HG03280 (cell line): ENCODE data around the gene PRTG.
"Not testable (repeated sequence)": the region's sequence is repeated elsewhere in the genome, so short reads cannot be mapped to it uniquely, and the experiment has no call there.

Source experiments
- ATAC-seq: cut with Tn5 transposase; IDR thresholded peaks from one replicate; pipeline ENCODE4 v1.9.1; 2021; ENCODE audit warnings: mild to moderate bottlenecking, moderate library complexity; ENCODE audit not compliant: unreplicated experiment

The PRTG gene

GRCh38 chr15:55742927-55743728, at the start of gene PRTG:
PRTG (minus strand) TSS chr15:55743152; CDS start chr15:55742931, 221 bp downstream.
- no peak for ATAC-seq

GRCh38 chr15:55791551-55792400, 48.8 kb upstream of the PRTG start:
- no peak for ATAC-seq

- no peak for ATAC-seq
Measured at GRCh38 chr15:55789066-55789660, 46.2 kb upstream of the PRTG start.

GRCh38 chr15:55786341-55786740, 43.4 kb upstream of the PRTG start:
- no peak for ATAC-seq

GRCh38 chr15:55785593-55785992, 42.6 kb upstream of the PRTG start:
- ATAC-seq = not testable (repeated sequence)

GRCh38 chr15:55784286-55784685, 41.3 kb upstream of the PRTG start:
- no peak for ATAC-seq

- ATAC-seq = no peak
Measured at GRCh38 chr15:55782901-55783300, 39.9 kb upstream of the PRTG start.

GRCh38 chr15:55780292-55780691, 37.3 kb upstream of the PRTG start:
- no peak for ATAC-seq

GRCh38 chr15:55778932-55779331, 36.0 kb upstream of the PRTG start:
- ATAC-seq = no peak

GRCh38 chr15:55775316-55775715, 32.4 kb upstream of the PRTG start:
- ATAC-seq = no peak

GRCh38 chr15:55774113-55774970, 31.4 kb upstream of the PRTG start:
- ATAC-seq = peak; percentile 65

GRCh38 chr15:55770806-55771205, 27.9 kb upstream of the PRTG start:
- ATAC-seq = no peak

GRCh38 chr15:55770261-55770660, 27.3 kb upstream of the PRTG start:
- no peak for ATAC-seq

GRCh38 chr15:55768670-55769185, 25.8 kb upstream of the PRTG start:
- no peak for ATAC-seq

GRCh38 chr15:55766676-55767075, 23.7 kb upstream of the PRTG start:
- ATAC-seq = no peak

GRCh38 chr15:55764398-55764797, 21.4 kb upstream of the PRTG start:
- ATAC-seq = no peak

GRCh38 chr15:55758580-55758986, 15.6 kb upstream of the PRTG start:
- ATAC-seq = no peak

GRCh38 chr15:55753433-55753832, 10.5 kb upstream of the PRTG start:
- not testable (repeated sequence) for ATAC-seq

GRCh38 chr15:55750706-55751105, 7.8 kb upstream of the PRTG start:
- ATAC-seq = no peak
